HG03558 (cell line): ENCODE data around the gene BEX3.
A peak's percentile ranks its signal among the peaks of the same experiment; 100 is the strongest.
"Not testable (repeated sequence)": the region's sequence is repeated elsewhere in the genome, so short reads cannot be mapped to it uniquely, and the experiment has no call there.

Experiments
- ATAC-seq: cut with Tn5 transposase; IDR thresholded peaks from one replicate; pipeline ENCODE4 v1.9.1; 2021; ENCODE audit warnings: moderate number of reproducible peaks; ENCODE audit not compliant: unreplicated experiment; ENCODE audit errors: extremely low read depth

BEX3 gene

GRCh38 chrX:103376979-103377324 lies 614 bp downstream of the BEX3 start:
- no peak for ATAC-seq

GRCh38 chrX:103378990-103379389 lies 2.7 kb downstream of the BEX3 start:
- ATAC-seq = no peak

- no peak for ATAC-seq
Measured at GRCh38 chrX:103382877-103383276, 6.5 kb downstream of the BEX3 start.

GRCh38 chrX:103384672-103385071 lies 8.3 kb downstream of the BEX3 start:
- no peak for ATAC-seq

GRCh38 chrX:103385283-103385830 lies 9.0 kb downstream of the BEX3 start:
- ATAC-seq = not testable (repeated sequence)

GRCh38 chrX:103386332-103386731 lies 10.0 kb downstream of the BEX3 start:
- no peak for ATAC-seq

- ATAC-seq = no peak
Measured at GRCh38 chrX:103393487-103393886, 17.1 kb downstream of the BEX3 start.

- no peak for ATAC-seq
Measured at GRCh38 chrX:103396186-103396585, 19.8 kb downstream of the BEX3 start.

- no peak for ATAC-seq
Measured at GRCh38 chrX:103396660-103397059, 20.3 kb downstream of the BEX3 start.

- ATAC-seq = no peak
Measured at GRCh38 chrX:103397707-103398106, 21.4 kb downstream of the BEX3 start.

- ATAC-seq = no peak
Measured at GRCh38 chrX:103398421-103398864, 22.1 kb downstream of the BEX3 start.

GRCh38 chrX:103399744-103400143 lies 23.4 kb downstream of the BEX3 start:
- no peak for ATAC-seq

GRCh38 chrX:103400931-103401330 lies 24.6 kb downstream of the BEX3 start:
- no peak for ATAC-seq

GRCh38 chrX:103404231-103405008 lies 28.1 kb downstream of the BEX3 start:
- peak; percentile 81 for ATAC-seq

GRCh38 chrX:103405009-103405333 lies 28.6 kb downstream of the BEX3 start:
- ATAC-seq = peak; percentile 11

GRCh38 chrX:103406256-103406655 lies 29.9 kb downstream of the BEX3 start:
- no peak for ATAC-seq

GRCh38 chrX:103407776-103408175 lies 31.4 kb downstream of the BEX3 start:
- ATAC-seq = no peak

GRCh38 chrX:103411721-103412120 lies 35.4 kb downstream of the BEX3 start:
- ATAC-seq = not testable (repeated sequence)

- ATAC-seq = no peak
Measured at GRCh38 chrX:103413705-103414387, 37.5 kb downstream of the BEX3 start.

GRCh38 chrX:103414561-103414960 lies 38.2 kb downstream of the BEX3 start:
- no peak for ATAC-seq

GRCh38 chrX:103415068-103415467 lies 38.7 kb downstream of the BEX3 start:
- ATAC-seq = no peak

- ATAC-seq = no peak
Measured at GRCh38 chrX:103415528-103415927, 39.2 kb downstream of the BEX3 start.
